ENCODE data around the gene OCRL. TPM values are rescaled to one million over a fixed set of nuclear protein-coding genes. Genes with fewer than 3 reads are reported as not detected.
A peak's percentile ranks its signal among the peaks of the same experiment; 100 is the strongest.

Gene OCRL
- polyA plus RNA-seq, 4 donors: 27.3 to 32.1 (median 31.5) TPM

- no peak for DNase-seq (ENCODE audit: low read depth in 4 of 4, low spot score in 3 of 4)
These were observed 91.8 kb downstream of the OCRL start for GRCh38 chrX:129631849-129632248.

GRCh38 chrX:129632443-129632842, 92.4 kb downstream of the OCRL start:
- DNase-seq (ENCODE audit: low read depth in 4 of 4, low spot score in 3 of 4): no peak

GRCh38 chrX:129634541-129634940, 94.5 kb downstream of the OCRL start:
- no peak for DNase-seq (ENCODE audit: low read depth in 4 of 4, low spot score in 3 of 4)

- no peak for DNase-seq (ENCODE audit: low read depth in 4 of 4, low spot score in 3 of 4)
These were observed 96.2 kb downstream of the OCRL start for GRCh38 chrX:129636175-129636681.

GRCh38 chrX:129637217-129638109, 97.4 kb downstream of the OCRL start:
- peak in 2 of 4 donors; percentile 36 to 50 for DNase-seq (ENCODE audit: low read depth in 4 of 4, low spot score in 3 of 4)

GRCh38 chrX:129638917-129639316, 98.9 kb downstream of the OCRL start:
- no peak for DNase-seq (ENCODE audit: low read depth in 4 of 4, low spot score in 3 of 4)

- DNase-seq (ENCODE audit: low read depth in 4 of 4, low spot score in 3 of 4): no peak
These were observed 100.7 kb downstream of the OCRL start for GRCh38 chrX:129640737-129641136.

GRCh38 chrX:129641469-129641868, 101.4 kb downstream of the OCRL start:
- no peak for DNase-seq (ENCODE audit: low read depth in 4 of 4, low spot score in 3 of 4)

GRCh38 chrX:129641941-129642340, 101.9 kb downstream of the OCRL start:
- DNase-seq (ENCODE audit: low read depth in 4 of 4, low spot score in 3 of 4): no peak

Other genes starting within 250 kb of the OCRL start
- 100 to 1,000 TPM; 108 to 132 (median 127) TPM for gene SMARCA1, start 16.8 kb upstream of the OCRL start, polyA plus RNA-seq (ENCODE audit: insufficient read length in 4 of 4)
- gene APLN, start 114.7 kb downstream of the OCRL start, polyA plus RNA-seq (ENCODE audit: insufficient read length in 4 of 4): 1 to 10 TPM; 5.7 to 8.5 (median 6.7) TPM
- 100 to 1,000 TPM in 1 of 4 donors, 10 to 100 TPM in 3; 45.1 to 107 (median 56.7) TPM for gene XPNPEP2, start 198.7 kb downstream of the OCRL start, polyA plus RNA-seq (ENCODE audit: insufficient read length in 4 of 4)
- gene SASH3, start 239.7 kb downstream of the OCRL start, polyA plus RNA-seq (ENCODE audit: insufficient read length in 4 of 4): 1 to 10 TPM; 1.6 to 2.5 (median 2.0) TPM

Data from right renal pelvis (tissue), 4 donors.